Vagina (tissue), 2 donors: Measurements from ENCODE around the gene MTHFD2. TPM values are rescaled to one million over a fixed set of nuclear protein-coding genes. Genes with fewer than 3 reads are reported as not detected.

ENCODE experiments used
- DNase-seq, 2 donors: peaks; one replicate each; pipeline ENCODE4 v3.0.0-alpha.2; 2017; ENCODE audit errors: extremely low spot score in 2 of 2
- H3K27ac ChIP-seq: fragments of 200-600 bp; sonication (generic); one replicate; pipeline ENCODE4 v1.5.1; 2019
- H3K27me3 ChIP-seq: fragments of 200-600 bp; sonication (generic); one replicate; pipeline ENCODE4 v1.5.1; 2019
- H3K36me3 ChIP-seq, 2 donors: fragments of 200-600 bp; sonication (generic); one replicate each; pipeline ENCODE4 v1.5.1; 2017 to 2019
- H3K4me1 ChIP-seq: fragments of 200-600 bp; sonication (generic); one replicate; pipeline ENCODE4 v1.5.1; 2019
- H3K4me3 ChIP-seq, 2 donors: fragments of 200-600 bp; sonication (generic); 1 replicate in 1 of 2; 2 replicates in 1 of 2; pipeline ENCODE4 v1.5.1; 2016 to 2019
- H3K9me3 ChIP-seq: fragments of 200-600 bp; sonication (generic); one replicate; pipeline ENCODE4 v1.5.1; 2019
- CTCF ChIP-seq, 3 experiments: fragments of 450-650 bp in 2 of 3; fragments of 200-600 bp in 1 of 3; sonication (generic) in 1 of 3; IDR thresholded peaks; one replicate each; pipeline ENCODE4 v1.5.1; 2017 to 2019; ENCODE audit warnings: antibody characterized with exemption in 3 of 3, mild to moderate bottlenecking in 2 of 3, moderate library complexity in 2 of 3
- POLR2A ChIP-seq, 2 donors: fragments of 450-650 bp; IDR thresholded peaks; one replicate each; pipeline ENCODE4 v1.6.1; 2017; ENCODE audit warnings: antibody characterized with exemption in 2 of 2, mild to moderate bottlenecking in 2 of 2, moderate library complexity in 2 of 2
- POLR2AphosphoS5 ChIP-seq, 2 donors: sonication (generic); formaldehyde crosslinking; IDR thresholded peaks; one replicate each; pipeline ENCODE4 v1.9.0; 2017; ENCODE audit warnings: antibody characterized with exemption in 2 of 2, mild to moderate bottlenecking in 2 of 2, low read depth in 1 of 2; ENCODE audit not compliant: insufficient read depth in 1 of 2
- intact Hi-C: fragments of 100-400 bp; cut with DNase I; formaldehyde crosslinking; loops from one replicate; pipeline ENCODE4 v1.15.1; 2023
- total RNA-seq: library from RNA; depleted of rRNA; stranded (reverse); fragments of >200 nt; gene quantifications from one replicate; pipeline ENCODE4 v1.2.3, GENCODE V29; 2016

The MTHFD2 gene
- total RNA-seq, 1 donor from 2014 or later, result 55.7 TPM

DNA sequence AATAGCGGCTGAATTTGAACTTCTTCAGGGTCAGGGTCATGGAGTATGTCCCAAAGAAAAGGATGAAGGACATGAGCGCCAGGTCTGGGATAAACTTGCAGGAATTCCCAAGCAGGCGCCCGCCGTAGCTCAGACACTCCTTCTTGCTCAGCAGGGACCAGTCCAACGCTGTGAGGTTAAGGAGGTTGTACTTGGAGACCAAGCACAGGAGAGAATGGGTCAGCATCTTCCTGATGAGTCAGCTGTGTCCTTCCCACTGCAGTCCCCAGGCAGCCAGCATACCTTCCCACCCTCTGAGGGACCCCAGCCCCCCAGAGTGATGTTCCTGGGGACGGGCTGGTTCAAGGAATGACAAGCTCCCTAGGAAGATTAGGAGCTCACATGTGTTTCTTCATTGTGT, 40.9 kb downstream of the MTHFD2 start:
- Histone ChIP-seq H3K4me1 (no peaks in the 10 kb centered on the region), H3K27me3 (no peaks in the 10 kb centered on the region), H3K27ac (no peak overlapping the region), H3K9me3 (no peaks in the 10 kb centered on the region), H3K36me3 (no peaks in the 10 kb centered on the region), H3K4me3 (no peak overlapping the region)
- no peak for DNase-seq
- TF ChIP-seq POLR2AphosphoS5 (IDR thresholded peaks at IDR 0.05; ENCODE audit: insufficient read depth in 1 of 2, low read depth in 1 of 2), result no peak
- TF ChIP-seq CTCF (IDR thresholded peaks at IDR 0.05), result no peak
- no peak for TF ChIP-seq POLR2A (IDR thresholded peaks at IDR 0.05)
- intact Hi-C loops, result no loop called here

DNA sequence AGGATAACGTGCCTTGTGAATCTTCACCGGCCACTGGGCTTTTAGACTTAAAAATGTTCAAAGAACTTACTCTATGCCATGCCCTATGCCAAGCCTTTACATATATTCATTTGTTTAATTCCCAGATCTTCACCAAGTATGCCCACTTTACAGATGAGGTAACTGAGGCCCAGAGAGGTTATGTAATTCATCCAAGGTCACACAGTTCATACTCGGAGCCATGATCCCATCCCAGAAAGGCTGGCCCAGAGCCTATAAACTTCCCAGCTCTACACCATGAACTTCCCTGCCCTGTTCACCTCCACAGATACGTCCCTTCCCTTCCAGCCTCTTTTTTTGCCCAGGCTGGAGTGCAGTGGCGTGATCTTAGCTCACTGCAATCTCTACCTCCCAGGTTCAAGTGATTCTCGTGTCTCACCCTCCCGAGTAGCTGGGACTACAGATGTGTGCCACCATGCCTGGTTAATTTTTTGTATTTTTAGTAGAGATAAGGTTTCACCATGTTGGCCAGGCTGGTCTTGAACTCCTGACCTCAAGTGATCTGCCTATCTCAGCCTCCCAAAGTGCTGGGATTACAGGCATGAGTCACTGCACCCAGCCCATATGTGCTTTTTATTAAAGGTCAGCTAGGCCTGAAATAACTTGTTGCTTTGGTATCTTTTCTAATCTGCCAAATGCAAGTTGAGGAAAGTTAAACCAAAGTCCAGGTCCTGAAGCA, 44.1 kb downstream of the MTHFD2 start:
- Histone ChIP-seq H3K27ac (no peak overlapping the region), H3K9me3 (no peaks in the 10 kb centered on the region), H3K4me1 (no peaks in the 10 kb centered on the region), H3K4me3 (no peak overlapping the region), H3K27me3 (no peaks in the 10 kb centered on the region), H3K36me3 (no peaks in the 10 kb centered on the region)
- intact Hi-C loops, result no loop called here
- TF ChIP-seq CTCF (IDR thresholded peaks at IDR 0.05) (no peak), POLR2A (IDR thresholded peaks at IDR 0.05) (no peak), POLR2AphosphoS5 (IDR thresholded peaks at IDR 0.05; ENCODE audit: insufficient read depth in 1 of 2, low read depth in 1 of 2) (no peak)
- DNase-seq, result no peak

DNA sequence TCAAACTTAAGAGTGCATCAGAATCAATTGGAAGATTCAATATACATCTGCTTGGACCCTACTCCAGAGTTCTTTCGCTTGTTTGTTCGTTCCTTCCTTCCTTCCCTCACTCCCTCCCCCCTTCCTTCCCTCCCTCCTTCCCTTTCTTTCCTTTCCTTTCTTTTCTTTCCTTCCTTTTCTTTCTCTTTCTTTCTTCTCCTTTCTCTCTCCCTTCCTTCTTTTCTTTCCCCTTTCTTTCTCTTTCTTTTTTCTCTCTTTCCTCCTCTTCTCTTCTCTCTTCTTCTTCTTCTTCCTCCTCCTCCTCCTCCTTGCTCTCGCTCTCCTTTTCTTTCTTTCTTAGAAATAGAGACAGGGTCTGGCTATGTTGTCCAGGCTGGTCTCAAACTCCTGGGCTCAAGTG, 45.9 kb downstream of the MTHFD2 start:
- DNase-seq, result no peak
- intact Hi-C loops, result no loop called here
- Histone ChIP-seq H3K36me3 (no peaks in the 10 kb centered on the region), H3K9me3 (no peaks in the 10 kb centered on the region), H3K27me3 (no peaks in the 10 kb centered on the region), H3K4me3 (no peak overlapping the region), H3K4me1 (no peaks in the 10 kb centered on the region), H3K27ac (no peak overlapping the region)
- TF ChIP-seq POLR2A (IDR thresholded peaks at IDR 0.05), result no peak
- no peak for TF ChIP-seq CTCF (IDR thresholded peaks at IDR 0.05)
- no peak for TF ChIP-seq POLR2AphosphoS5 (IDR thresholded peaks at IDR 0.05; ENCODE audit: insufficient read depth in 1 of 2, low read depth in 1 of 2)

- no peaks in the 10 kb centered on the region for H3K9me3 ChIP-seq
- no peaks in the 10 kb centered on the region for H3K36me3 ChIP-seq
- no peak for TF ChIP-seq POLR2A (IDR thresholded peaks at IDR 0.05)
- TF ChIP-seq POLR2AphosphoS5 (IDR thresholded peaks at IDR 0.05; ENCODE audit: insufficient read depth in 1 of 2, low read depth in 1 of 2), result no peak
- TF ChIP-seq CTCF (IDR thresholded peaks at IDR 0.05), result no peak
- H3K4me3 ChIP-seq, result no peak overlapping the region
- H3K4me1 ChIP-seq, result no peaks in the 10 kb centered on the region
- DNase-seq, result no peak
- intact Hi-C loops, result no loop called here
- H3K27me3 ChIP-seq, result no peaks in the 10 kb centered on the region
- H3K27ac ChIP-seq, result no peak overlapping the region
Measured at GRCh38 chr2:74246496-74247195, 48.2 kb downstream of the MTHFD2 start.
